MG63 (cell line): ENCODE measurements around the gene TM2D1. TPM values are rescaled to one million over a fixed set of nuclear protein-coding genes. Genes with fewer than 3 reads are reported as not detected.
"Not testable (repeated sequence)": the region's sequence is repeated elsewhere in the genome, so short reads cannot be mapped to it uniquely, and the experiment has no call there.

Experiments
- DNase-seq: peaks from one replicate; pipeline ENCODE4 v3.0.0-alpha.2; 2020
- H3K27me3 ChIP-seq: fragments of 250-450 bp; sonication (Bioruptor Pico); 2 replicates; pipeline ENCODE4 v1.5.1; 2020; ENCODE audit warnings: mild to moderate bottlenecking, moderate library complexity
- H3K36me3 ChIP-seq: fragments of 250-450 bp; sonication (Bioruptor Pico); 2 replicates; pipeline ENCODE4 v1.5.1; 2020; ENCODE audit warnings: mild to moderate bottlenecking, moderate library complexity
- H3K4me3 ChIP-seq: fragments of 250-450 bp; sonication (Bioruptor Pico); 2 replicates; pipeline ENCODE4 v1.5.1; 2020; ENCODE audit warnings: mild to moderate bottlenecking, moderate library complexity
- H3K9me3 ChIP-seq: fragments of 250-450 bp; sonication (Bioruptor Pico); 2 replicates; pipeline ENCODE4 v1.5.1; 2020; ENCODE audit warnings: mild to moderate bottlenecking, moderate library complexity
- total RNA-seq: library from RNA; depleted of rRNA; stranded (reverse); fragments of >200 nt; shearing (Covaris generic); gene quantifications from 2 replicates; pipeline ENCODE4 v1.2.3, GENCODE V29; 2014; ENCODE audit warnings: low replicate concordance

TM2D1 gene
- total RNA-seq, 1 experiment from 2014 or later: 16.5 TPM

- H3K4me3 ChIP-seq: peak overlapping the region; percentile 59; the same call in 1 of the 2 replicates
- no peak for DNase-seq
- H3K9me3 ChIP-seq: no peaks in the 10 kb centered on the region
Observed at GRCh38 chr1:61740751-61741700, 16.1 kb upstream of the TM2D1 start.

GRCh38 chr1:61732726-61733125 lies 7.8 kb upstream of the TM2D1 start:
- no peaks in the 10 kb centered on the region for H3K27me3 ChIP-seq
- DNase-seq: no peak
- H3K9me3 ChIP-seq: no peaks in the 10 kb centered on the region

More at GRCh38 chr1:61740751-61741700, 16.1 kb upstream of the TM2D1 start:
- no peaks in the 10 kb centered on the region for H3K36me3 ChIP-seq
- H3K27me3 ChIP-seq: no peaks in the 10 kb centered on the region

GRCh38 chr1:61730679-61731078 lies 5.7 kb upstream of the TM2D1 start:
- not testable (repeated sequence) for DNase-seq, H3K9me3 ChIP-seq, H3K4me3 ChIP-seq, H3K27me3 ChIP-seq, H3K36me3 ChIP-seq

More at GRCh38 chr1:61732726-61733125, 7.8 kb upstream of the TM2D1 start:
- H3K4me3 ChIP-seq: no peak overlapping the region
- H3K36me3 ChIP-seq: no peaks in the 10 kb centered on the region

GRCh38 chr1:61727544-61727943 lies 2.6 kb upstream of the TM2D1 start:
- DNase-seq: no peak
- no peaks in the 10 kb centered on the region for H3K9me3 ChIP-seq
- no peak overlapping the region for H3K4me3 ChIP-seq
- peaks cover 3% of the 10 kb centered on the region; the same call in 1 of the 2 replicates for H3K36me3 ChIP-seq
- H3K27me3 ChIP-seq: no peaks in the 10 kb centered on the region

- no peaks in the 10 kb centered on the region for H3K9me3 ChIP-seq
- H3K36me3 ChIP-seq: peaks cover 11% of the 10 kb centered on the region
- no peaks in the 10 kb centered on the region for H3K27me3 ChIP-seq
- DNase-seq: no peak
- H3K4me3 ChIP-seq: peak overlapping the region; percentile 99
Observed at GRCh38 chr1:61724506-61724812, 482 bp downstream of the TM2D1 start.

DNA sequence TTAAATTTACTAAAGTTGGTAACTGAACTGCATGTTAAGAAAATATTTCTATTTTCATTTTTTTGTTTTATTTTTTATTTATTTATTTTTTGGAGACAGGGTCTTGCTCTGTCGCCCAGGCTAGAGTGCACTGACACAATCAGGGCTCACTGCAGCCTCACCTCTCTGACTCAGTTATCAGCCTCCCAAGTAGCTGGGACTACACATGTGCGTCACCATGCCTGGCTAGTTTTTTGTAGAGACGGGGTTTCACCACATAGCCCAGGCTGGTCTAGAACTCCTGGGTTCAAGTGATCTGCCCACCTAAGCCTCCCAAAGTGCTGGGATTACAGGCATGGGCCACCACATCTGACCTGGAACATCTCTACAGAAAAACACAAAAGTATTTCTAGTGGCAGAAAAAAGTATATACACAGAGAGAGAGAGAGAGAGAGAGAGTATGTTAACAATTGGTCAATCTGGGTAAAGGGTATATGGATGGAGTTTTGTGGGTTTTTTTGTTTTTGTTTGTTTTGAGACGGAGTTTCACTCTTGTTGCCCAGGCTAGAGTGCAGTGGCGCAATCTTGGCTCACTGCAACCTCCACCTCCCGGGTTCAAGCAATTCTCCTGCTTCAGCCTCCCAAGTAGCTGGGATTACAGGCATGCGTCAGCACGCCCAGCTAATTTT lies 5.8 kb downstream of the TM2D1 start:
- H3K27me3 ChIP-seq, H3K9me3 ChIP-seq, H3K4me3 ChIP-seq, DNase-seq: not testable (repeated sequence)
- H3K36me3 ChIP-seq: peaks cover 19% of the 10 kb centered on the region

DNA sequence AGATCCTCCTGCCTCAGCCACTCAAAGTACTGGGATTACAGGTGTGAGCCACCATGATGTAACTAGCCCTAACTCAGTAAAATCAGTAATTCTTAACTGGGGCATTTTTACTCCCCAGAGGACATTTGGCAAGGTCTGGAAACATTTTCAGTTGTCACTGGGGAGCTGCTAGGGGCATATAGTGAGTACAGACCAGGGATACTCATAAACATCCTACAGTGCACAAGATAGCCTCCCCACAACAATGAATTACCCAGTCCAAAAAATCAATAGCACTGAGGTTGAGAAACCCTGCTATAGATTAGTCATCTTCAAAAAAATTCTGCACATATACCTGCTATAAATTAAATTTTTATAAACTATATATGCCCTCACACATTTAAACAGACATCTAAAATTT lies 13.0 kb downstream of the TM2D1 start:
- Histone ChIP-seq H3K9me3 (no peaks in the 10 kb centered on the region), H3K36me3 (peaks cover 32% of the 10 kb centered on the region), H3K27me3 (no peaks in the 10 kb centered on the region), H3K4me3 (no peak overlapping the region)
- DNase-seq: no peak

DNA sequence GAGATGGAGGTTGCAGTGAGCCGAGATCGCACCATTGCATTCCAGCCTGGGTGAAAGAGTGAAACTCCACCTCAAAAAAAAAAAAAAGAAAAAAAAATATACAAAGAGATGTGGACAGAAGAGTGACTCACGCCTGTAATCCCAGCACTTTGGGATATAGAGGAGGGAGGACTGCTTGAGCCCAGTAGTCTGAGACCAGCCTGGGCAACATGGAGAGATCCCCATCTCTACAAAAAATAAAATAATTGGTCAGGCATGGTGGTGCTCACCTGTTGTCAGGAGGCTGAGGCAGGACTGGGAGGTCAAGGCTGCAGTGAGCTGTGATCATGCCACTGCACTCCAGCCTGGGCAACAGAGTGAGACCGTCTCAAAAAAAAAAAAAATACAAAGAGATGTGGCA lies 13.7 kb downstream of the TM2D1 start:
- peak; percentile 16 for DNase-seq
- H3K27me3 ChIP-seq, H3K9me3 ChIP-seq, H3K4me3 ChIP-seq: not testable (repeated sequence)
- peaks cover 33% of the 10 kb centered on the region for H3K36me3 ChIP-seq

DNA sequence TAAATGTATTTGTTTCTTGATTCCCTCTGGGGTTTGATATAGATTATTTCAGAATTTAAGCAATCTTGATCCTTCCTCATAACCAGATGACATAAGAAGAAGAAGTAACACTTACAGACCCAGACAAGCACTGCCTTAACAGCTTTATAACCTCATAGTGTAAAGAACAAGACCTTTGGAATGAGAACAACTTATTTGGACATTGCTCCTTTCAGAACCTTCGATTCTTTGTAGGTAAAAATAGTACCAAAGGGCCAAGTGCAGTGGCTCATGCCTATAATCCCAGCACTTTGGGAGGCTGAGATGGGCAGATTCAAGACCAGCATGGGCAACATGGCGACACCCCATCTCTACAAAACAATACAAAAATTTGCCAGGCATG lies 15.0 kb downstream of the TM2D1 start:
- no peak for DNase-seq
- Histone ChIP-seq H3K36me3 (peaks cover 36% of the 10 kb centered on the region), H3K9me3 (no peaks in the 10 kb centered on the region), H3K4me3 (no peak overlapping the region), H3K27me3 (no peaks in the 10 kb centered on the region)

DNA sequence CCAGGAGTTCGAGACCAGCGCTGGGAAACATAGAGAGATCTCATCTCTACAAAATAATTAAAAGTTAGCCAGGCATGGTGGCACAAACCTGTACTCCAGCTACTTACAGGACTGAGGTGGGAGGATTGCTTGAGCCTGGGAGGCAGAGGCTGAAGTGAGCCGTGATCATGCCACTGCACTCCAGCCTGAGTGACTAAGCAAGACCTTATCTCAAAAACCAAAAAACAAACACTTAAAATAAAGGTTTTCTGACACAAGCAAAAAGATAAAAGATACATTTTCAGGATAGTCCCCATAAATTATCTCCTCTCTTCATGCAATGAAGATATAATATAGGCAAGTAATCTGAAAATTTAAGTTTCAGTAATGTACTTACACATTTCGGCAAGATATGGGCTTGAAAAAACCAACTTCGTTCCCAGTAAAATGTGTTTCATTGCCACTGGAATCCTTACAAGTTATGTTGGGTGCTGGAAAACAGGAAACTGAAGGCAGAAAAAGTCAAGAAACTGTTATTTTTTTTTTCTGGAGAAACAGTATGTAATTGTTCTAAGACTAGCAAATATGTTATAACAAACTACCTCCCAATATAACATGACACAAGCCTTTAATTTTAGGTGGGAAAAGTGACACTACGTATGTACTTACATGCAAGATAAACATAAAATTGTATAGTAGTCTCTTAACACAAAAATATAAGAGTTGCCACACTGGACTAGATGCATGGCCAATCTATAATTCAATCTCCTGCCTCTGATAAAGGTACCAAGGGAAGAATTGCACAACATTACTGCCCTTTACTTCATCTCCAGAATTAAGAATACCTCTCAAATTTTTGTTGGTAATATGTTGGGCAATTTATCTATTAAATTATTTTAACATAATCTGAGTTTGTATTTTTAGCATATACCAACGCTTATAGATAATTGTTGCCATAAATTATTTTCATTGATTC lies 15.7 kb downstream of the TM2D1 start:
- H3K9me3 ChIP-seq: no peaks in the 10 kb centered on the region
- H3K27me3 ChIP-seq: no peaks in the 10 kb centered on the region
- H3K4me3 ChIP-seq: no peak overlapping the region
- peaks cover 36% of the 10 kb centered on the region for H3K36me3 ChIP-seq
- no peak for DNase-seq

GRCh38 chr1:61699911-61700851 lies 24.8 kb downstream of the TM2D1 start:
- DNase-seq: no peak
- Histone ChIP-seq H3K4me3 (no peak overlapping the region), H3K36me3 (peaks cover 19% of the 10 kb centered on the region; the same call in 1 of the 2 replicates), H3K27me3 (no peaks in the 10 kb centered on the region), H3K9me3 (no peaks in the 10 kb centered on the region)

DNA sequence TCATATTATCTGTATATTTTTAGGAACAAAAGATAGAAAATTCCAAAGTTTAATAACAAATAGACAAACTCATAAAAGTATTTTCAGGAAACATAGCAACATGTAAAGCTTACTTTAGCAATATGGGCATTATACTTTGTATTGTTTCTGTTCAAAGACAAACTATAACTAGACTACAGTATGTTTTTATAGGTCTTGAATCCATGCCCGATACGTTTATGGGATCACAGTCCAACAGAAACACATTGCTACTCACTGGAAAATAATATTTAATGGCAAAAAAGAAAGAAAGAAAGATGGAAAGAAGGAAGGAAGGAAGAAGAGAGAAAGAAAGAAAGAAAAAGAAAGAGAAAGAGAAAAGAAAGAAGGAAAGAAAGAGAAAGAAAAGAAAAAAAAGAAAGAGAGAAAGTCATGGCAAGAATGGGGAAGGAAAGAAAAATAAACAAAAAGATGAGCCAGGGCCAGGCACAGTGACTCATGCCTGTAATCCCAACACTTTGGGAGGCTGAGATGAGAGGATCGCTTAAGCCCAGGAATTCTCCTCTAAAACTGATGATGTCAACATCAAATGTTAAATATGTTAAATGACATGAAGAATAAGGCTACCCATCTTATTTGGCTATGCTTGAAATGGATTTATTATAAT lies 32.7 kb downstream of the TM2D1 start:
- peak; percentile 70 for DNase-seq
- H3K4me3 ChIP-seq: peak overlapping the region; percentile 18; the same call in 1 of the 2 replicates
- no peaks in the 10 kb centered on the region for H3K9me3 ChIP-seq
- no peaks in the 10 kb centered on the region for H3K27me3 ChIP-seq
- H3K36me3 ChIP-seq: peaks cover 4% of the 10 kb centered on the region

- no peak overlapping the region for H3K4me3 ChIP-seq
- no peak for DNase-seq
- H3K36me3 ChIP-seq: peaks cover 16% of the 10 kb centered on the region
- H3K9me3 ChIP-seq: no peaks in the 10 kb centered on the region
- H3K27me3 ChIP-seq: no peaks in the 10 kb centered on the region
Observed at GRCh38 chr1:61687901-61688300, 37.0 kb downstream of the TM2D1 start.

GRCh38 chr1:61682891-61683290 lies 42.0 kb downstream of the TM2D1 start:
- Histone ChIP-seq H3K36me3 (peaks cover 16% of the 10 kb centered on the region), H3K27me3 (no peaks in the 10 kb centered on the region), H3K4me3 (no peak overlapping the region), H3K9me3 (no peaks in the 10 kb centered on the region)
- DNase-seq: no peak

GRCh38 chr1:61680500-61680899 lies 44.4 kb downstream of the TM2D1 start:
- DNase-seq: no peak
- Histone ChIP-seq H3K4me3 (no peak overlapping the region), H3K27me3 (no peaks in the 10 kb centered on the region), H3K36me3 (peaks cover 10% of the 10 kb centered on the region), H3K9me3 (no peaks in the 10 kb centered on the region)
